HL-60/S4 treated with phorbol 12-myristate 13-acetate at 8.2 ng/mL for 4 days and 3 days (cell line): ENCODE results near the gene RMI2.

Experiments
- in situ Hi-C: fragments of 300-500 bp; cut with MboI; formaldehyde crosslinking; loops from 2 replicates; pipeline ENCODE4 v1.15.0; 2022; ENCODE audit warnings: low sequenced_read_pairs

Gene RMI2

GRCh38 chr16:11309895-11310633, 35.2 kb upstream of the RMI2 start:
- in situ Hi-C loops, result no loop called here

- in situ Hi-C loops, result no loop called here
Measured at GRCh38 chr16:11310634-11310977, 34.7 kb upstream of the RMI2 start.

GRCh38 chr16:11310997-11311561, 34.2 kb upstream of the RMI2 start:
- in situ Hi-C loops, result no loop called here

GRCh38 chr16:11312718-11313492, 32.4 kb upstream of the RMI2 start:
- in situ Hi-C loops, result no loop called here

- in situ Hi-C loops, result no loop called here
Measured at GRCh38 chr16:11313493-11314308, 31.6 kb upstream of the RMI2 start.

GRCh38 chr16:11314309-11314894, 30.9 kb upstream of the RMI2 start:
- in situ Hi-C loops, result no loop called here

- in situ Hi-C loops, result no loop called here
Measured at GRCh38 chr16:11315510-11315909, 29.7 kb upstream of the RMI2 start.

- in situ Hi-C loops, result no loop called here
Measured at GRCh38 chr16:11316331-11317015, 28.8 kb upstream of the RMI2 start.

GRCh38 chr16:11318817-11319216, 26.4 kb upstream of the RMI2 start:
- in situ Hi-C loops, result no loop called here

GRCh38 chr16:11319529-11320146, 25.6 kb upstream of the RMI2 start:
- in situ Hi-C loops, result no loop called here

GRCh38 chr16:11320170-11320569, 25.1 kb upstream of the RMI2 start:
- in situ Hi-C loops, result no loop called here

- in situ Hi-C loops, result no loop called here
Measured at GRCh38 chr16:11321662-11322061, 23.6 kb upstream of the RMI2 start.

GRCh38 chr16:11322823-11323222, 22.4 kb upstream of the RMI2 start:
- in situ Hi-C loops, result no loop called here

- in situ Hi-C loops, result no loop called here
Measured at GRCh38 chr16:11323551-11324336, 21.5 kb upstream of the RMI2 start.

GRCh38 chr16:11325404-11326083, 19.7 kb upstream of the RMI2 start:
- in situ Hi-C loops, result no loop called here

GRCh38 chr16:11326084-11326736, 19.0 kb upstream of the RMI2 start:
- in situ Hi-C loops, result no loop called here

- in situ Hi-C loops, result no loop called here
Measured at GRCh38 chr16:11326737-11327276, 18.5 kb upstream of the RMI2 start.
